ENCODE data around the gene LIPK.
A peak's percentile ranks its signal among the peaks of the same experiment; 100 is the strongest.
"Not testable (repeated sequence)": the region's sequence is repeated elsewhere in the genome, so short reads cannot be mapped to it uniquely, and the experiment has no call there.

The LIPK gene, protein sequence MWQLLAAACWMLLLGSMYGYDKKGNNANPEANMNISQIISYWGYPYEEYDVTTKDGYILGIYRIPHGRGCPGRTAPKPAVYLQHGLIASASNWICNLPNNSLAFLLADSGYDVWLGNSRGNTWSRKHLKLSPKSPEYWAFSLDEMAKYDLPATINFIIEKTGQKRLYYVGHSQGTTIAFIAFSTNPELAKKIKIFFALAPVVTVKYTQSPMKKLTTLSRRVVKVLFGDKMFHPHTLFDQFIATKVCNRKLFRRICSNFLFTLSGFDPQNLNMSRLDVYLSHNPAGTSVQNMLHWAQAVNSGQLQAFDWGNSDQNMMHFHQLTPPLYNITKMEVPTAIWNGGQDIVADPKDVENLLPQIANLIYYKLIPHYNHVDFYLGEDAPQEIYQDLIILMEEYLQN

GRCh38 chr10:88705958-88706357, at the start of gene LIPK:
Gene LIPK, plus strand, starts transcription at chr10:88706249. Its CDS starts 18,295 bp downstream, at chr10:88724544.
- ATAC-seq: no peak

- no peak for ATAC-seq
Observed at GRCh38 chr10:88657901-88658300, 48.1 kb upstream of the LIPK start.

- ATAC-seq: no peak
Observed at GRCh38 chr10:88659725-88660597, 46.1 kb upstream of the LIPK start.

GRCh38 chr10:88660598-88660884, 45.5 kb upstream of the LIPK start:
- no peak for ATAC-seq

DNA sequence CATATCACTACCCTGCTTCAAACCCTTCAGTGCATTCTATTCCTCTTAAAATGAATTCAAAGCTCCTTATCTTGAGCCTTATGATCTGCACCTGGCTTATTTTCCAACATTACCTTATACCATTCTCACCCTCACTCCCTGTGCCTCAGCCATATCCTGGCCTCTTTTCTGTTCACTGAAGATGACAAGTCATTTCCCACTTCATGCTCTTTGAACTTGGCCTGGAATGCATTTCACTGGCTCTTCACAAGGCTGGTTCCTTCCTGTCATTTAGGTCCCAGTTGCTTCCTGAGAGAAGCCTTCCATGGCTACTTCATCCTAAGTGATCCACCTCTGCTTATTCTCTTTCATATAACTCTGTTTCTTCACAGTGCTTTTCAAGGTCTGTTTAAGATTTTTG, 45.0 kb upstream of the LIPK start:
- ATAC-seq: no peak

GRCh38 chr10:88661577-88661976, 44.5 kb upstream of the LIPK start:
- ATAC-seq: no peak

DNA sequence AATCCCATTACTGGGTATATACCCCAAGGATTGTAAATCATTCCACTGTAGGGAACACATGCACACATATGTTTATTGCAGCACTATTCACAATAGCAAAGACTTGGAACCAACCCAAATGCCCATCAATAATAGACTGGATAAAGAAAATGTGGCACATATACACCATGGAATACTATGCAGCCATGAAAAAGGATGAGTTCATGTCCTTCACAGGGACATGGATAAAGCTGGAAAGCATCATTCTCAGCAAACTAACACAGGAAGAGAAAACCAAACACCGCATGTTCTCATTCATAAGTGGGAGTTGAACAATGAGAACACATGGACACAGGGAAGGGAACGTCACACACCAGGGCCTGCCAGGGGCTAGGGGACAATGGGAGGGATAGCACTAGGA, 42.9 kb upstream of the LIPK start:
- not testable (repeated sequence) for ATAC-seq

GRCh38 chr10:88664142-88664541, 41.9 kb upstream of the LIPK start, which contains the start of gene LIPF:
Gene LIPF, plus strand, starts transcription at chr10:88664442. Its CDS starts 2,856 bp downstream, at chr10:88667298.
- no peak for ATAC-seq

DNA sequence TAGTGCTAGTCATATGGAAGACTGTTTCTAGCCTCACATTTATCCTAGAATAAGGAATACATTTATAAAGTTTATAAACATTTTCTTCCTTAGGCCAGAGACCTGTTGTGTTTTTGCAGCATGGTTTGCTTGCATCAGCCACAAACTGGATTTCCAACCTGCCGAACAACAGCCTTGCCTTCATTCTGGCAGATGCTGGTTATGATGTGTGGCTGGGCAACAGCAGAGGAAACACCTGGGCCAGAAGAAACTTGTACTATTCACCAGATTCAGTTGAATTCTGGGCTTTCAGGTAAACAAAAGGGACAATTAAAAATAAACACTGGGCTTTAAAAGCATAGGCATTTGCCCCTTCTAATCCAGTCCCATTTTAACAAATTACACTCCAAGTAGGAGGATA, 37.6 kb upstream of the LIPK start:
- ATAC-seq: no peak

GRCh38 chr10:88670497-88670896, 35.6 kb upstream of the LIPK start:
- ATAC-seq: peak; percentile 92

- no peak for ATAC-seq
Observed at GRCh38 chr10:88672041-88672440, 34.0 kb upstream of the LIPK start.

DNA sequence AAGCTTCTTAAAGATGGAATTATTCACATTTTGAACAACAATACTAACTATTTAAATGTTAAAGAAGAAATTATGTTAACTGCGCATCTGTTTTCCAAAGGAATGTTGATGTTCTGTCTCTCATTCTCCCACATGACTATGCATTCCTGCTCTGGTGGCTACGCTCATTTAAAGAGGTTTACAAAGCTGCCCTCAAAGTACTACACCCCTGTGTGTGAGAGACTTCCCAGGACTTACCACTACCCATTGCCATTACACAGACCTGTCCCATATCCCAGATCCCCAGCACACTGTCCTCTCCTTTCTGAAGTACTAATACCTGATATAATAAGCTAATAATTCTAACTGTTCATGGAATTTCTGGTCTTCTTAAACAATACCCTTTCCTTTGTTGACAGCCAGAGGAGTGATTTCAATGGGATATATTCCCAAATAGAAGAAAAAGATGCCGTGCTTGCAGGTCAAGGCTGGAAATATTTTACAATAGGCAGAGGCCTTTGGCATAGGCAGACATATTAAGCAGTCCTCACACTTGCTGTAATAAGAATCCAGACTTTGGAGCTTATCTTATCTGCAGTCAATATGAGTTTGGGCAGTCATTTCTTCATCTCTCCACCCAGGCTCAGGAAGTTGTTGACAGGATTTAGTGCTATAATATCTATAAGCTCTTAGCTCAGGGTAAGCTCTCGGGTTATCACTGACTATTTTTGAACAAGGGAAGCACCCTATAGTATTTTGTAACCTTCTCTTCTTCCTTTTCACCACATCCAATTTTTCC, 29.6 kb upstream of the LIPK start:
- ATAC-seq: no peak

- no peak for ATAC-seq
Observed at GRCh38 chr10:88680958-88681357, 25.1 kb upstream of the LIPK start.

DNA sequence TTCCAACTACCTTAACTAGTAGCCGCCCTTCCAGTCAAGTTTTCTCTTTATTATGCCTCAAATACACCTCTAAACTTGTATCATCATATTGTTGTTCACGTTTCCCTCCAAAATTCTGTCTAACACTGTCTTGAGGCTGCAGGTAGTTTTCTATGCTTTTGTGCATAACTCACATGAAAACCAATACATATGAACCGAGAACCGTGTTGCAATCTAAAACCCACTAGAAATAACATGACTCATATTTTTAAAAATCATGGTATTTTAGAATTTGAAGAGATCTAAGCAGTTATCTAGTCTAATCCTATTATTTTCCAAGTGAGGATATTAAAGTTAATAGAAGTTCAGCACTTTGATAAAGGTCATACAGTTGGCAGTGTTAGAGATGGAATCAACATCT, 23.6 kb upstream of the LIPK start:
- no peak for ATAC-seq

- ATAC-seq: no peak
Observed at GRCh38 chr10:88687853-88688467, 18.1 kb upstream of the LIPK start.

GRCh38 chr10:88689366-88689765, 16.7 kb upstream of the LIPK start:
- ATAC-seq: no peak

GRCh38 chr10:88693392-88694020, 12.5 kb upstream of the LIPK start:
- ATAC-seq: no peak

DNA sequence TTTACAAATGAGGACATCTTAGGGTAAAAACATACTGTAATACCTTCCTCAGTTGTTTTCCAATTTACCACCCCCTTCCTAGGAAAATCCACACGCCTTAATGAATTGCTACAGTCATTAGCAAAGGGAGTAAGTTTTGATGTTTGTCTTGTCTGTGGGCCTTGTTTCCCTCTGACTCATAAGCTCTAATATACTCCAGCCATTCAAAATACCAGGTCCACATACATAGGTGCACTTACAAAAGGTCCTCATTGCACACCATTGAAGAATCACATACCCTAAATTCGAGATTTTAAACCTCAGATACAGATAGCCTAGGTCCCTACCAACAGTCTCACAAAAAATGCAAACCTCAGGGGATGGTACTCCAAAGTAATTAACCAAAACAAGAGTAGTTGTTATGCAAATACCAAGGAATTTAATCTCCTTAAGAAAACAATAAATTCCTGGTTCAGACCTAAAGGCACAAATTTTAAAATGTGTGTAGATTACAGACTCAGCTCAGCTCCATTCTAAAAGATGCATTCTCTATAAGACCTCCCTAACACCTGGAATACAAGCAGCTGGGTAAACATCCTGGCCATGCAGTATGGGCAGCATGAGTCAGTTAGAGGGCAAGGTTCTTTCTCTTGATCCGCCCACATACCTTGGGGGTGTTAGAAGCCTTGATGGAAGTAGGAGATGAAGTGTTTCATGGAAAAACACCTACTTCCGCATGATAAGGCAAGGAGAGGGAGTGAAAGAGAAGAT, 3.0 kb upstream of the LIPK start:
- no peak for ATAC-seq

- peak; percentile 79 to 90 for ATAC-seq
Observed at GRCh38 chr10:88707429-88708155, 1.5 kb downstream of the LIPK start.

GRCh38 chr10:88709361-88709760, 3.3 kb downstream of the LIPK start:
- ATAC-seq: not testable (repeated sequence)

DNA sequence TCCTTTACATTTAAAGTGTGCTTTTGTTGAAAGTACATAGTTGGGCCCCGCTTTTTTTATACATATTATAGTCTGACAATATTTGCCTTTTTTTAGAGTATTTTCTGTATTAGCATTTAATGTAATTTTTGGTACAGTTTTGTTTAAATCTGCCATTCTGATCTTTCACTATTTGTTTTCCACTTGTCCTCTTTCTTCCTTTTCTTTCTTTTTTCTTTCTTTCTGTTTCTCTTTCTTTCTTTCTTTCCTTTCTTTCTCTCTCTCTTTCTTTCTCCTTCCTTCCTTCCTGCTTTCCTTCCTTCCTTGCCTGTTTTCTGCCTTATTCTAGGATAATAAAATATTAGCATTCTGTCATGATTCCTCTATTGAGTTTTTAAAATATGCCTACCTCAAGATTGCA, 9.5 kb downstream of the LIPK start:
- ATAC-seq: no peak
